ENCODE data around the gene CD3D. TPM values are rescaled to one million over a fixed set of nuclear protein-coding genes. Genes with fewer than 3 reads are reported as not detected.

CD3D gene
- total and polyA plus RNA-seq, 2 donors (not counting 1 experiment from before 2014, with no cell fraction given) = 0.79 to 1.7 TPM

- 100% methylated on average over 3 of the region's 4 CpGs for WGBS (ENCODE audit: insufficient coverage)
- no peaks in the 10 kb centered on the region for H3K27me3 Mint-ChIP-seq
- Histone ChIP-seq H3K27me3 (replicated peaks in 1 of 4; ENCODE audit: control extremely low read depth in 1 of 4, control insufficient read depth in 3 of 4, insufficient read depth in 4 of 4, low read length in 3 of 4) (no peaks in the 10 kb centered on the region), H2AFZ (ENCODE audit: insufficient read depth, low read depth, low read length, poor library complexity, severe bottlenecking) (no peak overlapping the region), H3K9ac (ENCODE audit: low read length) (no peak overlapping the region), H3K36me3 (replicated peaks in 1 of 2; ENCODE audit: control extremely low read depth in 1 of 2, control insufficient read depth in 1 of 2, extremely low read depth in 1 of 2, insufficient read depth in 2 of 2, low read length in 1 of 2) (peaks cover 2 to 84% of the 10 kb centered on the region in 2 experiments), H4K20me1 (ENCODE audit: control insufficient read depth, insufficient read depth, low read length, poor library complexity, severe bottlenecking) (no peaks in the 10 kb centered on the region), H3K27ac (ENCODE audit: low read length in 2 of 2) (no peak overlapping the region), H3K4me2 (replicated peaks; ENCODE audit: low read depth, low read length, poor library complexity, severe bottlenecking) (no peak overlapping the region), H3K79me2 (ENCODE audit: control insufficient read depth, insufficient read depth, low read length) (no peaks in the 10 kb centered on the region), H3K4me1 (ENCODE audit: control insufficient read depth in 2 of 2, insufficient read depth in 2 of 2, low read length in 2 of 2) (no peaks in the 10 kb centered on the region), H3K9me3 (ENCODE audit: control extremely low read depth in 1 of 3, control insufficient read depth in 2 of 3, insufficient read depth in 1 of 3, low read length in 2 of 3) (no peaks in the 10 kb centered on the region), H3K4me3 (ENCODE audit: control extremely low read depth in 1 of 5, extremely low read depth in 1 of 5, insufficient read depth in 1 of 5, low read depth in 2 of 5, low read length in 4 of 5) (no peak overlapping the region)
- H3K4me3 Mint-ChIP-seq = no peak overlapping the region
- no peak for TF ChIP-seq CTCF (IDR thresholded peaks at IDR 0.05)
- TF ChIP-seq EZH2 (IDR thresholded peaks at IDR 0.05; ENCODE audit: borderline replicate concordance, insufficient read depth, low read depth, low read length, poor library complexity, severe bottlenecking) = no peak
- intact Hi-C loops (cut with micrococcal nuclease) = no loop called here
- POLR2A ChIA-PET = interaction anchor here (0.7 kb wide), 1 partner anchor 1360 kb away, joined by 4 read pairs; no protein-coding TSS in a partner anchor
- DNase-seq (no peak), ATAC-seq (ENCODE audit: low read depth) (no peak)
- CTCF ChIA-PET = interaction anchor here (1.3 kb wide), 1 partner anchor 181 kb away, joined by 3 read pairs; no protein-coding TSS in a partner anchor
- H3K4me1 Mint-ChIP-seq = no peaks in the 10 kb centered on the region
- no peak overlapping the region for H3K27ac Mint-ChIP-seq
- no peaks in the 10 kb centered on the region for H3K9me3 Mint-ChIP-seq (ENCODE audit: insufficient read depth)
These were observed 37.0 kb upstream of the CD3D start for GRCh38 chr11:118379497-118379896.

DNA sequence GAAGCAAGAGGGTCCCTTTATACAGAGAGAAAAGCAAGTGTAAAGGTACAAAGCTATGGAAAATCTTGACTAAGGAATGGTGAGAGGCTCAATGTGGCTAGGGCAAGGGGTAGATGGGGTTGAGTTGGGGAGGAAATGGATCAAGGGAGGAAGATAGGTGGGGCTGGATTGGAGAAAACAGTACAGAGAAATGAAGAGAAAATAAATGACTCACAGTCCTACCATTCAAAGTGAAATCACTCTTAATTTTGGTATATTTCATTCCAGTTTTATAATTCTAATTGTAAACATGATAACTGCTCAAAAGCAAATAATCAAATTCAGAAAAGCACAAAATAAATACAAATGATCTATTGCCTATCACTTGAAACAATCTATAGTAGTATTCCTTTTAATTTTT, 33.5 kb upstream of the CD3D start:
- ChIA-PET CTCF (interaction anchor here (0.6 to 1.8 kb wide), 4 partner anchors 7 to 178 kb away, joined by 3 to 4 read pairs (median 3); no protein-coding TSS in a partner anchor), POLR2A (no interaction called here)
- H3K4me3 Mint-ChIP-seq = no peak overlapping the region
- H3K27ac Mint-ChIP-seq = no peak overlapping the region
- no peak for TF ChIP-seq CTCF (IDR thresholded peaks at IDR 0.05)
- TF ChIP-seq EZH2 (IDR thresholded peaks at IDR 0.05; ENCODE audit: borderline replicate concordance, insufficient read depth, low read depth, low read length, poor library complexity, severe bottlenecking) = no peak
- no peaks in the 10 kb centered on the region for H3K9me3 ChIP-seq (ENCODE audit: control extremely low read depth in 1 of 3, control insufficient read depth in 2 of 3, insufficient read depth in 1 of 3, low read length in 2 of 3)
- no peak for DNase-seq
- H3K4me2 ChIP-seq (replicated peaks; ENCODE audit: low read depth, low read length, poor library complexity, severe bottlenecking) = no peak overlapping the region
- H3K4me1 ChIP-seq (ENCODE audit: control insufficient read depth in 2 of 2, insufficient read depth in 2 of 2, low read length in 2 of 2) = no peaks in the 10 kb centered on the region
- H3K9me3 Mint-ChIP-seq (ENCODE audit: insufficient read depth) = no peaks in the 10 kb centered on the region
- peaks cover 4 to 83% of the 10 kb centered on the region in 2 experiments for H3K36me3 ChIP-seq (replicated peaks in 1 of 2; ENCODE audit: control extremely low read depth in 1 of 2, control insufficient read depth in 1 of 2, extremely low read depth in 1 of 2, insufficient read depth in 2 of 2, low read length in 1 of 2)
- H3K27me3 Mint-ChIP-seq = no peaks in the 10 kb centered on the region
- no peaks in the 10 kb centered on the region for H3K27me3 ChIP-seq (replicated peaks in 1 of 4; ENCODE audit: control extremely low read depth in 1 of 4, control insufficient read depth in 3 of 4, insufficient read depth in 4 of 4, low read length in 3 of 4)
- ATAC-seq (ENCODE audit: low read depth) = no peak
- H3K27ac ChIP-seq (ENCODE audit: low read length in 2 of 2) = no peak overlapping the region
- no peak overlapping the region for H3K4me3 ChIP-seq (ENCODE audit: control extremely low read depth in 1 of 5, extremely low read depth in 1 of 5, insufficient read depth in 1 of 5, low read depth in 2 of 5, low read length in 4 of 5)
- H3K4me1 Mint-ChIP-seq = no peaks in the 10 kb centered on the region
- H3K9ac ChIP-seq (ENCODE audit: low read length) = no peak overlapping the region
- H4K20me1 ChIP-seq (ENCODE audit: control insufficient read depth, insufficient read depth, low read length, poor library complexity, severe bottlenecking) = no peaks in the 10 kb centered on the region
- H2AFZ ChIP-seq (ENCODE audit: insufficient read depth, low read depth, low read length, poor library complexity, severe bottlenecking) = no peak overlapping the region
- no peaks in the 10 kb centered on the region for H3K79me2 ChIP-seq (ENCODE audit: control insufficient read depth, insufficient read depth, low read length)
- intact Hi-C loops (cut with micrococcal nuclease) = no loop called here

All from B cell (primary cell).